GM23338 (cell line): ENCODE data around the gene UBC. TPM values are rescaled to one million over a fixed set of nuclear protein-coding genes. Genes with fewer than 3 reads are reported as not detected.
"Not testable (repeated sequence)": the region's sequence is repeated elsewhere in the genome, so short reads cannot be mapped to it uniquely, and the experiment has no call there.

Experiments used
- ATAC-seq: fragments of 200-7000 bp; cut with Tn5 transposase; 3 replicates; pipeline ENCODE4 v1.9.1; 2020
- DNase-seq: peaks from one replicate; pipeline ENCODE4 v3.0.0-alpha.2; 2015; ENCODE audit warnings: low spot score
- H2AFZ ChIP-seq: fragments of 200-600 bp; sonication (generic); 2 replicates; pipeline ENCODE4 v1.8.0; 2016; ENCODE audit warnings: antibody characterized with exemption, mild to moderate bottlenecking, moderate library complexity
- H3F3A ChIP-seq: fragments of 200-600 bp; sonication (generic); replicated peaks from 2 replicates; pipeline ENCODE4 v1.8.0; 2017; ENCODE audit warnings: antibody characterized with exemption, mixed run types, low read depth
- H3K27ac ChIP-seq: fragments of 200-600 bp; sonication (generic); 2 replicates; pipeline ENCODE4 v1.6.1; 2016; ENCODE audit warnings: low read depth
- H3K27me3 ChIP-seq: fragments of 200-600 bp; sonication (generic); 2 replicates; pipeline ENCODE4 v1.8.0; 2016; ENCODE audit warnings: mild to moderate bottlenecking, mixed run types, moderate library complexity; ENCODE audit not compliant: insufficient read depth
- H3K36me3 ChIP-seq: fragments of 200-600 bp; sonication (generic); 2 replicates; pipeline ENCODE4 v1.8.0; 2016; ENCODE audit warnings: mild to moderate bottlenecking; ENCODE audit not compliant: insufficient read depth
- H3K4me1 ChIP-seq: fragments of 200-600 bp; sonication (generic); 2 replicates; pipeline ENCODE4 v1.8.0; 2016; ENCODE audit warnings: mild to moderate bottlenecking, moderate library complexity; ENCODE audit not compliant: insufficient read depth
- H3K4me2 ChIP-seq: fragments of 200-600 bp; sonication (generic); 2 replicates; pipeline ENCODE4 v1.7.1; 2017; ENCODE audit warnings: mixed run types
- H3K4me3 ChIP-seq: fragments of 200-600 bp; sonication (generic); 2 replicates; pipeline ENCODE4 v1.6.1; 2016; ENCODE audit warnings: mixed run types
- H3K79me2 ChIP-seq: fragments of 200-600 bp; sonication (generic); replicated peaks from 2 replicates; pipeline ENCODE4 v1.8.0; 2017; ENCODE audit warnings: mild to moderate bottlenecking; ENCODE audit not compliant: insufficient read depth
- H3K9me2 ChIP-seq: fragments of 200-600 bp; sonication (generic); 2 replicates; pipeline ENCODE4 v1.8.0; 2017; ENCODE audit not compliant: insufficient read depth
- H4K20me1 ChIP-seq: fragments of 200-600 bp; sonication (generic); replicated peaks from 2 replicates; pipeline ENCODE4 v1.8.0; 2017; ENCODE audit warnings: mild to moderate bottlenecking; ENCODE audit not compliant: insufficient read depth
- H3K27ac Mint-ChIP-seq: 2 replicates; pipeline ENCODE4 v1.8.0; 2020; ENCODE audit warnings: inconsistent platforms, mild to moderate bottlenecking, moderate library complexity, mixed read lengths
- H3K27me3 Mint-ChIP-seq: 3 replicates; pipeline ENCODE4 v1.8.0; 2022; ENCODE audit warnings: low read depth, mild to moderate bottlenecking, moderate library complexity, mixed read lengths, inconsistent platforms; ENCODE audit not compliant: insufficient read depth, poor library complexity
- H3K36me3 Mint-ChIP-seq: 3 replicates; pipeline ENCODE4 v1.8.0; 2021; ENCODE audit warnings: low read depth, mild to moderate bottlenecking, inconsistent platforms, moderate library complexity, mixed read lengths
- H3K4me1 Mint-ChIP-seq: 3 replicates; pipeline ENCODE4 v1.8.0; 2020; ENCODE audit warnings: mild to moderate bottlenecking, inconsistent platforms, mixed read lengths
- H3K4me3 Mint-ChIP-seq: 3 replicates; pipeline ENCODE4 v1.8.0; 2021; ENCODE audit warnings: moderate library complexity, mild to moderate bottlenecking, inconsistent platforms, mixed read lengths
- H3K9me3 Mint-ChIP-seq: 3 replicates; pipeline ENCODE4 v1.8.0; 2020; ENCODE audit warnings: moderate library complexity, mild to moderate bottlenecking, inconsistent platforms, mixed read lengths
- CREB1 ChIP-seq: fragments of 250-450 bp; sonication (Bioruptor Pico); IDR thresholded peaks from 2 replicates; pipeline ENCODE4 v1.5.0; 2020; ENCODE audit warnings: low read depth, mild to moderate bottlenecking, moderate library complexity
- EZH2 ChIP-seq: fragments of 200-600 bp; sonication (generic); IDR thresholded peaks from one replicate; pipeline ENCODE4 v1.8.0; 2017; ENCODE audit warnings: antibody characterized with exemption, mild to moderate bottlenecking, low read depth; ENCODE audit not compliant: unreplicated experiment
- EZH2phosphoT487 ChIP-seq: fragments of 200-600 bp; sonication (generic); IDR thresholded peaks from one replicate; pipeline ENCODE4 v1.8.1; 2018; ENCODE audit warnings: antibody characterized with exemption; ENCODE audit not compliant: unreplicated experiment
- NANOG ChIP-seq: IDR thresholded peaks from 2 replicates; pipeline ENCODE4 v1.6.1; 2016; ENCODE audit warnings: antibody characterized with exemption, borderline replicate concordance
- POLR2AphosphoS5 ChIP-seq: IDR thresholded peaks from 2 replicates; pipeline ENCODE4 v1.6.1; 2016; ENCODE audit warnings: antibody characterized with exemption, low read depth
- STAT1 ChIP-seq: IDR thresholded peaks from one replicate; pipeline ENCODE4 v1.6.1; 2016; ENCODE audit warnings: antibody characterized with exemption; ENCODE audit not compliant: unreplicated experiment
- ZNF114 ChIP-seq: fragments of 250-450 bp; sonication (Bioruptor Pico); IDR thresholded peaks from 2 replicates; pipeline ENCODE4 v1.5.0; 2020; ENCODE audit warnings: mild to moderate bottlenecking, moderate library complexity
- ZNF331 ChIP-seq: fragments of 250-450 bp; sonication (Bioruptor Pico); IDR thresholded peaks from 2 replicates; pipeline ENCODE4 v1.5.0; 2020; ENCODE audit warnings: low read depth, mild to moderate bottlenecking, moderate library complexity
- polyA plus RNA-seq: library from polyadenylated mRNA; unstranded; fragments of >200 nt; fragmentation: Nextera tagmentation; extraction: Ambion mirVana; gene quantifications from 2 replicates; pipeline ENCODE4 v1.2.1, GENCODE V29; 2016
- total RNA-seq: library from RNA; depleted of rRNA; stranded (reverse); fragments of >200 nt; shearing (Covaris generic); gene quantifications from 2 replicates; pipeline ENCODE4 v1.2.3, GENCODE V29; 2014
- TF ChIP-seq, protein P1 (sequence below), 2 experiments: fragments of 200-600 bp in 1 of 2; sonication (generic) in 1 of 2; conservative IDR thresholded peaks; 2 replicates each; pipeline versions ENCODE4 v1.5.1 to v1.6.1; 2016 to 2017; ENCODE audit warnings: antibody characterized with exemption in 2 of 2, low read depth in 2 of 2, mild to moderate bottlenecking in 2 of 2, moderate library complexity in 1 of 2
- TF ChIP-seq, protein P2 (sequence below): IDR thresholded peaks from 2 replicates; pipeline ENCODE4 v1.6.1; 2016; ENCODE audit warnings: antibody characterized with exemption

UBC gene
- total and polyA plus RNA-seq, 2 experiments from 2014 or later: 511 to 665 TPM

DNA sequence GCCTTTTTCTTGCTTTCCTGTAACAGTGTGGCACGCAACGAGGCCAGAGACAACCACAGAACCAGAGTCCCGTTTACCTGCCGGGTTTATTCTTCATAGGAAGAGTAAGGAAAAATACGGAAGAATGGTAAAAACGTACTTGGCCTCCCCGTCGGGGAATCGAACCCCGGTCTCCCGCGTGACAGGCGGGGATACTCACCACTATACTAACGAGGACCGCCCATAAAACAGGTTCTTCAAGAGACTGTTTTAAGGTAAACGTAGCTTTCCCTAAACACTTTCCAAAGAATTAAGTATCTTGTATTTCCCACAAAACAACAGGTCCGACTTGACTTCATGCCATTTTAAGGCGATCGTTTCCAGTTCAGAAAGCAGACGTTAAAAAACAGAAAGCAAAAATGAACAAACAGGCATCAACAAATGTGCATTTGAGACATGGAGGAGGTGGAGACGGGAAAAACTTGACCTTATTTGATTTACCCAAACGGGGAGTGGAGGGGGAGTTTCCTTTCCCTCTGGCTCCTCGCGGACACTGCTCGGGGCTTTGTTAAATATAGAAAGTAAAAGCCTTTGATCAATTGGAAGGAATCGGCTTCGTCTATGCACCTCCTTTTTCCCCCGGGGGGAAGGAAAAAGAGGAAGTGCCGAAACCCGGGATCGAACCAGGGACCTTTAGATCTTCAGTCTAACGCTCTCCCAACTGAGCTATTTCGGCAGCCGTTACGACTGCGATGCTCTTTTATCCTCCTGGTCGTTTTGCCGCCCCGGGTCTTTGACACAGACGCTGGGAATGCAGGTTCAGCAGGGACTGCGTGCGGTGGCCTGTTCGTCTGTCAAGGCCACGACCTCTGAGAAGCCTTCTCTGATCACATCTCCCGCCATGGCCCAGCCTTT is 13.0 kb upstream of the UBC start:
- H3K9me3 Mint-ChIP-seq: peaks cover 9% of the 10 kb centered on the region; the same call in 2 of the 3 replicates
- Histone ChIP-seq H3K27me3 (no peaks in the 10 kb centered on the region), H4K20me1 (no peaks in the 10 kb centered on the region), H3K27ac (peak overlapping the region; percentile 63; the same call in 1 of the 2 replicates), H2AFZ (peak overlapping the region; percentile 93), H3K4me3 (peak overlapping the region; percentile 74), H3K4me1 (peaks cover 5% of the 10 kb centered on the region), H3K79me2 (no peaks in the 10 kb centered on the region), H3K36me3 (no peaks in the 10 kb centered on the region), H3K9me2 (no peaks in the 10 kb centered on the region), H3F3A (peaks cover 7% of the 10 kb centered on the region; the same call in 1 of the 2 replicates), H3K4me2 (peak overlapping the region; percentile 76)
- H3K4me1 Mint-ChIP-seq: peaks cover 15% of the 10 kb centered on the region
- TF ChIP-seq CREB1 (CRISPR knock-in tag) (peak; percentile 67), ZNF114 (peak; percentile 35; the same call in 1 of the 2 replicates), POLR2AphosphoS5 (no peak), EZH2 (no peak)
- TF ChIP-seq, protein P1, sequence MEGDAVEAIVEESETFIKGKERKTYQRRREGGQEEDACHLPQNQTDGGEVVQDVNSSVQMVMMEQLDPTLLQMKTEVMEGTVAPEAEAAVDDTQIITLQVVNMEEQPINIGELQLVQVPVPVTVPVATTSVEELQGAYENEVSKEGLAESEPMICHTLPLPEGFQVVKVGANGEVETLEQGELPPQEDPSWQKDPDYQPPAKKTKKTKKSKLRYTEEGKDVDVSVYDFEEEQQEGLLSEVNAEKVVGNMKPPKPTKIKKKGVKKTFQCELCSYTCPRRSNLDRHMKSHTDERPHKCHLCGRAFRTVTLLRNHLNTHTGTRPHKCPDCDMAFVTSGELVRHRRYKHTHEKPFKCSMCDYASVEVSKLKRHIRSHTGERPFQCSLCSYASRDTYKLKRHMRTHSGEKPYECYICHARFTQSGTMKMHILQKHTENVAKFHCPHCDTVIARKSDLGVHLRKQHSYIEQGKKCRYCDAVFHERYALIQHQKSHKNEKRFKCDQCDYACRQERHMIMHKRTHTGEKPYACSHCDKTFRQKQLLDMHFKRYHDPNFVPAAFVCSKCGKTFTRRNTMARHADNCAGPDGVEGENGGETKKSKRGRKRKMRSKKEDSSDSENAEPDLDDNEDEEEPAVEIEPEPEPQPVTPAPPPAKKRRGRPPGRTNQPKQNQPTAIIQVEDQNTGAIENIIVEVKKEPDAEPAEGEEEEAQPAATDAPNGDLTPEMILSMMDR (conservative IDR thresholded peaks at IDR 0.05; ENCODE audit: low read depth in 2 of 2): no peak
- peaks cover 40% of the 10 kb centered on the region for H3K27me3 Mint-ChIP-seq
- ATAC-seq (peak; percentile 80), DNase-seq (peak; percentile 92)
- peaks cover 8% of the 10 kb centered on the region for H3K36me3 Mint-ChIP-seq
- peak overlapping the region; percentile 89 for H3K4me3 Mint-ChIP-seq
- H3K27ac Mint-ChIP-seq: peak overlapping the region; percentile 86

DNA sequence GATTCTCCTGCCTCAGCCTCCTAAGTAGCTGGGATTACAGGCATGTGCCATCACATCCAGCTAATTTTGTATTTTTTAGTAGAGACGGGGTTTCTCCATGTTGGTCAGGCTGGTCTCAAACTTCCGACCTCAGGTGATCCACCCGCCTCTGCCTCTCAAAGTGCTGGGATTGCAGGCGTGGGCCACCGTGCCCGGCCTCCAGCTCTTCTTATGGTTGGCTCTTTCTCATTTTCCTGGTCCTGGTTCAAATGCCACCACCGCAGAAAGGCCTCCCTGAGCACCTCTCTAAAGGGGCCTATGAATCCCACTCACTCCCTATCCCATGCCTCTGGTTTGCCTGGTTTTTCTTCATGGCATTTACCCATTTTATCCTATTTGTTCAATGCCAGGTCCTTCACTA is 11.3 kb upstream of the UBC start:
- peaks cover 30% of the 10 kb centered on the region for H3K4me1 Mint-ChIP-seq
- not testable (repeated sequence) for H3K4me3 ChIP-seq, H3K79me2 ChIP-seq, H4K20me1 ChIP-seq, H3F3A ChIP-seq, H3K27me3 ChIP-seq, H3K36me3 Mint-ChIP-seq, H3K27ac ChIP-seq, H3K4me3 Mint-ChIP-seq, DNase-seq, H3K4me2 ChIP-seq, H2AFZ ChIP-seq, H3K9me2 ChIP-seq, H3K4me1 ChIP-seq, H3K36me3 ChIP-seq, ATAC-seq, H3K27ac Mint-ChIP-seq
- H3K9me3 Mint-ChIP-seq: peaks cover 16% of the 10 kb centered on the region
- H3K27me3 Mint-ChIP-seq: peaks cover 49% of the 10 kb centered on the region

DNA sequence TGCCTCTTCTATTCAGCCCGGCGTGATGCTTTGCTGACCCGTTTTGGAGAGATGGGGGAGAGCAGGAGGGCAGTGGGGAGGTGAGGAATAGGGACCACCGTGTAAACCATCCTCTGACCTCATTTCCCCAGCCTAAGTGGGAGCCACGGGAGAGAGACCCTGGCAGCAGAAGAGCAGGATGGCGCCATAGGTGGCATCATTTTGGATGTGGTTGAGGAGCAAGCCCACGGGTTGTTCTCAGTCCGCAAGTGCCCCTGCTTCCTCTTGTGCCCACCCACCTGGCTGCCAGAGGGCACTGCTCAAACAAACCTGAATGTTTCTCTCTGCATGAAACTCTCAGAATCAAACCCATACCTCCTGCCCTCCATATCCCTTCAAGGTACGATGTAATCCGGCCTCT is 10.7 kb upstream of the UBC start:
- Mint-ChIP-seq H3K27ac (no peak overlapping the region), H3K9me3 (peaks cover 16% of the 10 kb centered on the region), H3K4me3 (no peak overlapping the region), H3K36me3 (peaks cover 8% of the 10 kb centered on the region), H3K27me3 (peaks cover 46% of the 10 kb centered on the region), H3K4me1 (peaks cover 35% of the 10 kb centered on the region)
- Histone ChIP-seq H3K36me3 (no peaks in the 10 kb centered on the region), H3K4me3 (no peak overlapping the region), H3K79me2 (no peaks in the 10 kb centered on the region), H3K9me2 (no peaks in the 10 kb centered on the region), H4K20me1 (no peaks in the 10 kb centered on the region), H3F3A (peaks cover 10% of the 10 kb centered on the region; the same call in 1 of the 2 replicates), H3K4me1 (peaks cover 14% of the 10 kb centered on the region), H3K4me2 (no peak overlapping the region), H3K27me3 (no peaks in the 10 kb centered on the region), H3K27ac (no peak overlapping the region), H2AFZ (no peak overlapping the region)
- ATAC-seq (no peak), DNase-seq (no peak)
- TF ChIP-seq, protein P2, sequence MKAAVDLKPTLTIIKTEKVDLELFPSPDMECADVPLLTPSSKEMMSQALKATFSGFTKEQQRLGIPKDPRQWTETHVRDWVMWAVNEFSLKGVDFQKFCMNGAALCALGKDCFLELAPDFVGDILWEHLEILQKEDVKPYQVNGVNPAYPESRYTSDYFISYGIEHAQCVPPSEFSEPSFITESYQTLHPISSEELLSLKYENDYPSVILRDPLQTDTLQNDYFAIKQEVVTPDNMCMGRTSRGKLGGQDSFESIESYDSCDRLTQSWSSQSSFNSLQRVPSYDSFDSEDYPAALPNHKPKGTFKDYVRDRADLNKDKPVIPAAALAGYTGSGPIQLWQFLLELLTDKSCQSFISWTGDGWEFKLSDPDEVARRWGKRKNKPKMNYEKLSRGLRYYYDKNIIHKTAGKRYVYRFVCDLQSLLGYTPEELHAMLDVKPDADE: no peak
- no peak for TF ChIP-seq STAT1
- TF ChIP-seq, protein P1 (conservative IDR thresholded peaks at IDR 0.05; ENCODE audit: low read depth in 2 of 2): no peak
- TF ChIP-seq ZNF114: no peak
- TF ChIP-seq NANOG: no peak
- TF ChIP-seq EZH2phosphoT487: no peak
- no peak for TF ChIP-seq EZH2
- TF ChIP-seq ZNF331: no peak
